Measurements from ENCODE around the gene FOXP3.

The FOXP3 gene

DNA sequence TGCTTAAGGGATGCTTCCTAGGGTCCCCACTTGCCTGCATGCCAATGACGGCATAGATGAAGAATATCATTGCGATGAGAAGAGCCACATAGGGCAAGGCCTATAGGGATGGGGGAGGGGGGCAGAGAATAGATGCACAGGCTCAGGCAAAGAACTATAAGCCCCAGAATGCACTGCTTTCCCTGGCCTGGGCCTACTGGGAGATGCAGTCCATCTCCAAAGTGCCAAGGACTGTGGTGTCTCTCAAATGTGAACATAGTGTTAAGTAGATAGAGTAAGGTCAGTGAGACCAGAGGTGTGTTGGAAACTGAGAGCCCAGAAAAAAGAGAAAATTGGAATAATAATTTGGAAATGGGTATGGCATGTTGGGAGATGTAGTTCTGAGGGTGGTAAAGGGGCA is 52.3 kb downstream of the FOXP3 start:
- Histone ChIP-seq H3K4me2 (ENCODE audit: low read depth, low read length) (no peak overlapping the region), H3K4me1 (ENCODE audit: low read length) (no peaks in the 10 kb centered on the region), H3F3A (ENCODE audit: insufficient read depth, low read length) (no peaks in the 10 kb centered on the region), H2AFZ (ENCODE audit: low read length) (no peak overlapping the region), H3K36me3 (replicated peaks; ENCODE audit: insufficient read depth, low read length) (no peaks in the 10 kb centered on the region), H3K4me3 (ENCODE audit: low read length) (no peak overlapping the region), H3K9me2 (replicated peaks; ENCODE audit: insufficient read depth, low read length) (no peaks in the 10 kb centered on the region), H3K27ac (ENCODE audit: low read length) (no peak overlapping the region), H3K79me2 (ENCODE audit: low read length) (no peaks in the 10 kb centered on the region), H3K9ac (ENCODE audit: low read length) (no peak overlapping the region), H3K27me3 (replicated peaks; ENCODE audit: insufficient read depth, low read length) (no peaks in the 10 kb centered on the region), H4K20me1 (ENCODE audit: insufficient read depth, low read length) (no peaks in the 10 kb centered on the region), H3K9me3 (replicated peaks; ENCODE audit: insufficient read depth, low read length) (no peaks in the 10 kb centered on the region)
- TF ChIP-seq EZH2 (optimal IDR thresholded peaks at IDR 0.05; ENCODE audit: low read depth, low read length) (no peak), CTCF (IDR thresholded peaks at IDR 0.05; ENCODE audit: low read length) (no peak)
- DNase-seq = no peak

GRCh38 chrX:49211074-49211473 is 53.4 kb downstream of the FOXP3 start:
- Histone ChIP-seq H2AFZ (ENCODE audit: low read length) (no peak overlapping the region), H3F3A (ENCODE audit: insufficient read depth, low read length) (no peaks in the 10 kb centered on the region), H3K9ac (ENCODE audit: low read length) (no peak overlapping the region), H3K4me2 (ENCODE audit: low read depth, low read length) (no peak overlapping the region), H3K9me3 (replicated peaks; ENCODE audit: insufficient read depth, low read length) (no peaks in the 10 kb centered on the region), H3K27ac (ENCODE audit: low read length) (no peak overlapping the region), H4K20me1 (ENCODE audit: insufficient read depth, low read length) (no peaks in the 10 kb centered on the region), H3K79me2 (ENCODE audit: low read length) (no peaks in the 10 kb centered on the region), H3K9me2 (replicated peaks; ENCODE audit: insufficient read depth, low read length) (no peaks in the 10 kb centered on the region), H3K36me3 (replicated peaks; ENCODE audit: insufficient read depth, low read length) (no peaks in the 10 kb centered on the region), H3K4me1 (ENCODE audit: low read length) (no peaks in the 10 kb centered on the region), H3K27me3 (replicated peaks; ENCODE audit: insufficient read depth, low read length) (no peaks in the 10 kb centered on the region), H3K4me3 (ENCODE audit: low read length) (no peak overlapping the region)
- TF ChIP-seq CTCF (IDR thresholded peaks at IDR 0.05; ENCODE audit: low read length) (no peak), EZH2 (optimal IDR thresholded peaks at IDR 0.05; ENCODE audit: low read depth, low read length) (no peak), EZH2phosphoT487 (IDR thresholded peaks at IDR 0.05; ENCODE audit: low read length) (no peak)
- no peak for DNase-seq

DNA sequence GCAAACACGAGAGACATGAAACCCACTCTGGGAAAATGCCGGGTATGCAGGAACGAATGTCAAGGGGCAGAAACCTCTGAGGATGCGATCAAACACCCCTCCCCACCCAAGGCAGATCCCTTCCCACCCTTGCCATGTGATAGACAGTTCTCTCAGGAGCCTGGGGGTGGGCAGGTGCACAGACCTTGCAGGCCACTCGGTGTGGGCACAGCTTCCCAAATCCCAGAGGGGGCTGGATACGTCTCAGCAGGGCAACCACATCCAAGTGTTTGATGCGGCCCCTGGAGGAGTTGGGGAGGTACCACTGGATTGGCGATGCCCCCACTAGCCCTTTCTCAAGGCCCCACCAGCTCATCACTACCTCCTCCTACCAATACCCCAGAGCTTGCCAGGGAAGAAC is 54.1 kb downstream of the FOXP3 start:
- Histone ChIP-seq H3K79me2 (ENCODE audit: low read length) (no peaks in the 10 kb centered on the region), H3K27ac (ENCODE audit: low read length) (no peak overlapping the region), H3K9ac (ENCODE audit: low read length) (no peak overlapping the region), H3K9me2 (replicated peaks; ENCODE audit: insufficient read depth, low read length) (no peaks in the 10 kb centered on the region), H4K20me1 (ENCODE audit: insufficient read depth, low read length) (no peaks in the 10 kb centered on the region), H2AFZ (ENCODE audit: low read length) (no peak overlapping the region), H3F3A (ENCODE audit: insufficient read depth, low read length) (no peaks in the 10 kb centered on the region), H3K4me2 (ENCODE audit: low read depth, low read length) (no peak overlapping the region), H3K36me3 (replicated peaks; ENCODE audit: insufficient read depth, low read length) (no peaks in the 10 kb centered on the region), H3K4me1 (ENCODE audit: low read length) (no peaks in the 10 kb centered on the region), H3K4me3 (ENCODE audit: low read length) (no peak overlapping the region), H3K27me3 (replicated peaks; ENCODE audit: insufficient read depth, low read length) (no peaks in the 10 kb centered on the region), H3K9me3 (replicated peaks; ENCODE audit: insufficient read depth, low read length) (no peaks in the 10 kb centered on the region)
- no peak for DNase-seq
- no peak for TF ChIP-seq CTCF (IDR thresholded peaks at IDR 0.05; ENCODE audit: low read length)
- TF ChIP-seq EZH2phosphoT487 (IDR thresholded peaks at IDR 0.05; ENCODE audit: low read length) = no peak
- TF ChIP-seq EZH2 (optimal IDR thresholded peaks at IDR 0.05; ENCODE audit: low read depth, low read length) = no peak

All from MM.1S (cell line).